ENCODE results near the gene IFIT1B. TPM values are rescaled to one million over a fixed set of nuclear protein-coding genes. Genes with fewer than 3 reads are reported as not detected.

The IFIT1B gene
- total RNA-seq, 1 donor from 2014 or later = not detected

DNA sequence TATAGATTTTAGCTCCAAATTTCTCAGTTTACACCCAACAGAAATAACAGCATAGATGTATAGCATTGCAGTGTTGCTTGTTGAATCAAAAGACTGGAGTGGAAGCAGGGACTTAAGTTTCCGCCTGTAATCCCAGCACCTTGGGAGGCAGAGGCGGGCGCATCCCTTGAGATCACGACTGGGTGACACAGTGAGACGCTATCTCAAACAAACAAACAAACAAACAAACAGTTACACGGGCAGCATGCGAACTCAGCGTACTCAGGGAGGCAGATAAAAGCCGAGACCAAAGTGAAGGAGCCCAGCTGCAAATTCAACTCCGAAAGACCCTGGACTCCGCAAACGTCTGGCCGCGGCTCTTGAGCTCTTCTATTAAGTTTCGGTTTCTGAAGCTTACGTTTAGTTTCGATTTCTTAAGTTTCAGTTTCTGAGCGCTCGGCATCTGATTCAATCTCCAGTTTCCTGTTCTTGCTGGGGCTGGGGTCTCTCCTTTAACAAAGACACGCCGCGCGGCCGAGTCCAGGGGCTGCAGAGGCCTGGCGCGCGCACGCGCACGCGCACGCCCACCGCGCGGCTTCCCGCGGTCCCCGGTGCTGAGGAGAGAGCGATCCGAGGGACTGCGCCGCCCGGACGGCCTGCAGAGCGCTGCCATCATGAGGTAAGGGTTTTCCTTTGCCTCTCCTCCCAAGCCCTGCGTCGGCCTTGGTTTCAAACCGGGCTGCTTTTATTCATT, 36.5 kb downstream of the IFIT1B start, which contains the start of gene IFIT5:
Gene IFIT5 (plus strand): TSS at position 423 of the 733 bp plus-strand sequence. CDS start 231 bp downstream, at position 654.
- DNase-seq = peak; percentile 77

DNA sequence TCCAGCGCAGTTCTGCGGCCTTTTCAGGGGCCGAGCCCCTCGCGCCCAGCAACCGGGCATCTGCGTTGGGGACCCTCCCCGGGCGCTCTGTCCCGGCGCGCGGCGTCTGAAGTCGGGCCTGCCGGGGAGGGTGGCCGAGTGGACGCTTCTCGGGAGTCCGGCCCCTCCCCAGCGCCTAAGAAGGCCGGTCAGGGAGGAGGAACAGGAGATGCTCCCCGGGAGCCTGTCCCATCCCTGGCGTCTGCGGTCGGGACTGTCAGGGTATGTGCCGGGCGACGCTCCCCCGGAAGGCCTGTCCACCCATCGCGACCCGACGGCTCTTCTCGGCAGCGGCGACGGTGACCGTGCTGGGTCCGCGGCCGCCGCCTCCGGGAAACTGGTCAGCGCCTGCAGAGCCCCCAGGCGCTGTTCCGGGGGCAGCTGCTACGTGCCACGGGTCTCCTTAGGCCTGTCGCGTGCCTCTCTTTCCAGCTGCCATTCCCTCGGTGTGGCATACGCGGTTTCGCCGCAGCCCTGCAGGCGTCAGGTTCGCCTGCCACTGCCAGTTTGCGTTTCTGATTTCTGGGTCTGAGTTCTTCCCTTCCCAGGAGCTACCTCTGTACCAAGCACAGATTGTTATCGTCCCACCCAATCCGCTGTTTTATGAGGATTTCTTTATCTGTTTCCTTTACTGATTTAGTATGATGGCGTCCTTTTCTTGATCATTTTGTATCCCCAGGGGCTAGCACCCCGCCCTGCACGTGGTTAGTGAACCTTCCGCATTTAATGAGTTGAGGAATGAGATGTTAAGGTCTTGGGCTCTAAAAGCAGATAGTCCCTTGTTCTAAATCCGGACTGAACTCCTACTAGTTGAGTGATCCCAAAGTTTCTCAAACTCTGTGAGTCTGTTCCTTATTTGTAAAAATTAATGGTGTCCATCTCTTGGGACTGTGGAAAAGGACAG, 37.3 kb downstream of the IFIT1B start:
- DNase-seq = peak; percentile 36

DNA sequence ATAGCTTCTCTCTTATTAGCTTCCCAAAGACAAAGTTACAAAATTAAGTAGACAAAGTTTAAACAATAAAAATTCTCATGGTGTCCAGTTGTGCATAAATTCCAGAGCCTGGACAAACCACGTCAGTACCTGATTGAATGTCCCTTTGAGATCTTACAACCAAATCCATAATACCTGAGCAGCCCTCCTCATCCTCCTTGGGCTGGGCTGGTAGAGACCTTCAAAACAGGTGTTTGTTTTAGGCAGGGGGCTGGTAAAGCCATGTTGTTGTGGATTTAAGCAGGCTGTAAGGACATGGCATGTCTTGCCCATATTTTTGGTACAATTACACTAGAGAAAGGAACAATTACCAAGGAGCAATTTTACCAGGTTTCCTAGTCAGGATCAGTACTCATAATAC, 38.6 kb downstream of the IFIT1B start:
- no peak for DNase-seq

DNA sequence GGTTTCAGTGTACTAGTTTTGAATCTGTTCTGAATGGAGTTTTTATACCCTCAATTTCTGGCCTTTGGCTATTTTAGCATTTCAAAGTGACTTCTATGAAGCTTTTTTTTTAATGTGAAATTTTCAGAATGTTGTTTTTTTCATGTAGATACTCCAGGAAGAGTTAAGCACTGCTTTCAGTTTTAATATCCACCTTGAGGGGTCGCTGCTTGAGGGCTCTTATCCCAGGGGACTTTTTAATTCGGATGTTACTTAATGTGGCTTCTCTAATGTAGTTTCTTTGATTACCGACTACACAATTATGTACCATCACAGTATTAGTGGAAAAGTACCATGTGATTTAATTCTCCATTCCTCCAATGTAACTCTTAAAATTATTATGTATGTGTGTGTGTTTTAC, 41.7 kb downstream of the IFIT1B start:
- peak; percentile 36 for DNase-seq

DNA sequence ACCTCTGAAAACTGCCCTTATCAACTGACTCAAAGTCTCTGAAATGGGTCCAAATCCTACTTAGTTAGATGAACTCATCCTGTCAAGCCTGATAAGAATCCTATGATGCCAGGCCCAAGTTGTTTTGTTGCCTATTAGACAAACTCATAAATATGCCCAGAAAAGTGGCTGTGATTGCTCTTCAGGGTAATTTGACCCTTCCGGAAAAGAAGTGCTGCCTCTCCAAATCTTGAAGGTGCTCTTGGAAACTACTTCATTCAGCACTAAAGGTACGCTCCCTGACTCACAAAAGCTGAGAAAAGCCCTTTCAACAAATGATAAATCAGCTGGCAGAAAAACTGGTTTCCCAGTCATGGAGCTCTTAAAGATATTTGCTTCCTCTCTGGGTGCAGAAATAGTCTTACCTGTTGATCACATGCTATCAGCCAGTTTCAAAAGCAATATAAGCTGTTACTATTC, 43.2 kb downstream of the IFIT1B start:
- no peak for DNase-seq

DNA sequence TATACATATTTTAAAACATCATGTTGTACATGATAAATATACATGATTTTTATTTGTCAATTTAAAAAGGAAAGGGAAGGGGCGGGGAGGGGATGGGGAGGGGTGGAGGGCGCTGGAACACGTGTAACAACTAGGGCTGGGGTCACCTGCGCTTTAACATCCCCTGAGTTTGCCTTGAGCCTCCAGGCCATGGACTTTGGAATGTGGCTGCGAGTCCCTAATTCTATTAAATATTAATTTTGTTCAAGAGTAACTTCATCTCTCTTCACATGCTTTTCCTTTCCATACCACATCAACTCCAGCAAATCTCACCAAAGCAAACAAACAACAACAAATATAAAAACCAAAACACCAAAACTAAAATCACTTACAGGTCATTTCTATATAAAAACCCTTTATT, 47.1 kb downstream of the IFIT1B start:
- no peak for DNase-seq

DNA sequence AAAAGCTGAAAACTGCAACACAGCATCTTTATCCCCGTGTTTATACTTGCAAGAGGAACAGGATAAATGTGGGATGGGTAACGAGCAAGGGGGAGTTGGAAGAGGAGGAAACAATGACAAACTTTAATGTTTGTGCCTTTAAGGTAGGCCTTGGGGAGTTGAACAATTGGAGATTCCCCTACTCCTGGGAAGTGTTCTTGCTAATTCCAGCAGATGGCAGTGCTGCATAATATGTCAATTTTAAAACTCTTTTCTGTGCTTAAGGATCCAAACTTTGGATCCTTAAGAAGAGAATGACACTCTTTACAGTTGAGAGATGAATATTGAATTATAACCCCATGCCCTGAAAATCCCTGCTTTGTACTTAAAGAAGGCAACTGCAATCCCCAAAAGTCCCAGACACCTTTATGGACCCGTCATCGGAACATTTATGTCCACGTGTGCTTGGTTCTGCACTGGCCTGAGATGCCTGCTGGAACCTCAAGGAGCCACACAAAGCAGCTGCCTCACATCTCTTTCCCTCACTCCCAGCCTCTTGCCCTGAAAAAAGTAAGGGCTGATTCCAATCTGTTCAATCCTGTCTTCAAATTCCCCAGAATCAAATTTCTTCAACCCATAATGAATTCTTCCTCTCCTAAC, 48.5 kb downstream of the IFIT1B start:
- peak; percentile 75 for DNase-seq

DNA sequence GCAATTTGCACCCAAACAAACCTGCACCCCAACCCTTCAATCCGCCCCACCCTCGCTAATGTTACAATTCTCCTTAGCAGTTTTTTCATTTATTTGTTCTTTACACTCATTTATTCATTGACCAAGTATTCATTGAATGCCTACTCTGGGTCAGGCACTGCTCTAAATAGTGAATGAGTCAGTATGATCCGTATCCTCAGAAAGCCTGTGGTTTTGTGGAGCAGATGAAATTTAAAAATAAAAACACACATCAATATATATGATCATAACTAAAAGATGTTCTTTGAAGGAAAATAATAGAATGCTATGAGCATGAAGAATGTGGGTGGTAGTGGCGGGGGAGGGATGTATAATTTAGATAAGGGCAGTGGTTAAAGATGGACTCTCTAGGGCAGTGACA, 49.8 kb downstream of the IFIT1B start:
- DNase-seq = no peak

DNA sequence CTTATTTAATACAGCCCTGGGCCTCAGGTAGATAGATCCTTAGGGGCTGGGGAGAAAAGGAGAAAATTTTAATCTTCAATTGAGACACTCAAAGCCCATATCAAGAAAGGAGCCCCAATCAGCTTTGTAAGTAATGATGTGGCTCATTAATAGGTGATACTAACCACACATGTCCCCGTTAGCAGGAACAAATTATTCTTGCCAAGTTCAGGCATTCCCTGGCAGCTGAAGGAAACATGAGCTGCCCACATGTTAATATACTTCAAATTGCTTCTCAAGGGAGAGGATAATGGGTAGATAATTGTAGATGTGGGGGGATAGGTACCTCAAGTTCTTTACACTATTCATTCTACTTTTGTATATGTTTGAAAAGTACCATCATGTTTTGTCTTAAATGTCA, 51.0 kb downstream of the IFIT1B start:
- no peak for DNase-seq

DNA sequence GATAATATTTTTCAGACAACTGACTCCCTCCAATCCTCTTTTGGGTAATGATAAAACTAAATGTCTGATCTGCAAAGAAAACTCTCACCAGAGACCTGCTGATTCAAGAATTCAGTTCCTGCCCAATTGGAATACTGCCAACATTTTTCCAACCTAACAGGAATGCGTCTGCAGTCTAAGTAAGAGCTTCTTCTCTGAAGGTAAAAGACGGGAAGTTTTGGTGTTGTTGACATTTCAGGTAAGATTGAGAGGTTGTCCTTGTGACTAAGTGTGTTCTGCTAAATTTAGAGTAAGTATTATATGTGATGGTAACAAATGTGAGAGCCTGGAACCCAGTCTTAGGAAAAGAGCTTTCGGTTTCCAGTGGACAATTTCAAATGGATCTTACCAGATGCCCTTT, 54.1 kb downstream of the IFIT1B start:
- peak; percentile 74 for DNase-seq

Other genes starting within 250 kb of the IFIT1B start
- gene CH25H, start 170.7 kb upstream of the IFIT1B start, total RNA-seq = 3.1 and 3.8 TPM in 2 replicates
- gene LIPA, start 126.3 kb upstream of the IFIT1B start, total RNA-seq = 86.2 and 101 TPM in 2 replicates
- 9.6 and 23.7 TPM in 2 replicates for gene IFIT2, start 76.0 kb upstream of the IFIT1B start, total RNA-seq
- gene IFIT3, start 50.1 kb upstream of the IFIT1B start, total RNA-seq = 14.1 and 14.3 TPM in 2 replicates
- gene IFIT1, start 14.6 kb downstream of the IFIT1B start, total RNA-seq = 2.2 and 2.6 TPM in 2 replicates
- 12.4 and 20.3 TPM in 2 replicates for gene IFIT5, start 36.5 kb downstream of the IFIT1B start, total RNA-seq
- 0.14 and 0.34 TPM in 2 replicates for gene SLC16A12, start 157.5 kb downstream of the IFIT1B start, total RNA-seq

Data from dermis blood vessel endothelial cell (primary cell).